T1000 (cell line): ENCODE measurements around the gene MEMO1.
"Not testable (repeated sequence)": the region's sequence is repeated elsewhere in the genome, so short reads cannot be mapped to it uniquely, and the experiment has no call there.

Experiments
- DNase-seq: peaks from one replicate; lab custom pipeline; 2025; ENCODE audit warnings: mixed read lengths; lab: John Stamatoyannopoulos, UW

Gene MEMO1

GRCh38 chr2:32010670-32011484 lies at the start of gene MEMO1:
TSS of gene MEMO1 (minus strand) at chr2:32011008. CDS start at chr2:32010247, 761 bp downstream.
- peak; percentile 83 for DNase-seq

- DNase-seq, result no peak
Observed at GRCh38 chr2:32060266-32060665, 49.5 kb upstream of the MEMO1 start.

GRCh38 chr2:32058130-32058529 lies 47.3 kb upstream of the MEMO1 start:
- DNase-seq, result no peak

GRCh38 chr2:32054583-32054982 lies 43.8 kb upstream of the MEMO1 start:
- DNase-seq, result not testable (repeated sequence)

GRCh38 chr2:32051836-32052439 lies 41.1 kb upstream of the MEMO1 start:
- no peak for DNase-seq

- DNase-seq, result no peak
Observed at GRCh38 chr2:32043561-32043960, 32.8 kb upstream of the MEMO1 start.

- peak; percentile 82 for DNase-seq
Observed at GRCh38 chr2:32039447-32040219, 28.8 kb upstream of the MEMO1 start, which contains the start of gene DPY30. TSS of gene DPY30 (minus strand) at chr2:32039805. CDS start at chr2:32039456, 349 bp downstream.

GRCh38 chr2:32034198-32034887 lies 23.5 kb upstream of the MEMO1 start:
- not testable (repeated sequence) for DNase-seq

- not testable (repeated sequence) for DNase-seq
Observed at GRCh38 chr2:32018789-32019482, 8.1 kb upstream of the MEMO1 start.

GRCh38 chr2:32012872-32013271 lies 2.1 kb upstream of the MEMO1 start:
- DNase-seq, result no peak

GRCh38 chr2:32011485-32011960 lies 715 bp upstream of the MEMO1 start:
- no peak for DNase-seq

GRCh38 chr2:32010280-32010669 lies 533 bp downstream of the MEMO1 start:
- DNase-seq, result peak; percentile 57

- peak; percentile 14 for DNase-seq
Observed at GRCh38 chr2:32009516-32010256, 1.1 kb downstream of the MEMO1 start.

- no peak for DNase-seq
Observed at GRCh38 chr2:32008805-32009515, 1.8 kb downstream of the MEMO1 start.

GRCh38 chr2:32007121-32007391 lies 3.8 kb downstream of the MEMO1 start:
- no peak for DNase-seq

GRCh38 chr2:32005371-32005976 lies 5.3 kb downstream of the MEMO1 start:
- DNase-seq, result no peak

GRCh38 chr2:32003791-32004190 lies 7.0 kb downstream of the MEMO1 start:
- no peak for DNase-seq

- DNase-seq, result no peak
Observed at GRCh38 chr2:32002406-32002805, 8.4 kb downstream of the MEMO1 start.

GRCh38 chr2:31999438-31999837 lies 11.4 kb downstream of the MEMO1 start:
- no peak for DNase-seq
